Measurements from ENCODE around the gene COQ8B.
A peak's percentile ranks its signal among the peaks of the same experiment; 100 is the strongest.

The COQ8B gene

GRCh38 chr19:40688987-40689338, 27.7 kb downstream of the COQ8B start:
- peaks cover 10% of the 10 kb centered on the region for H3K79me1 ChIP-seq (ENCODE audit: low read depth, low read length)
- no peak overlapping the region for H3K27ac ChIP-seq (replicated peaks; ENCODE audit: low read length)
- peak overlapping the region; percentile 5 for H3K18ac ChIP-seq (ENCODE audit: low read length)
- no peaks in the 10 kb centered on the region for H3K27me3 ChIP-seq (ENCODE audit: control insufficient read depth in 3 of 3, insufficient read depth in 3 of 3, low read depth in 1 of 3, low read length in 3 of 3)
- peak overlapping the region; percentile 61 to 88 for H3K4me3 ChIP-seq (ENCODE audit: low read length in 2 of 2)
- H2BK15ac ChIP-seq (ENCODE audit: low read length): no peak overlapping the region
- H3K36me3 ChIP-seq (replicated peaks in 1 of 2; ENCODE audit: control insufficient read depth in 2 of 2, insufficient read depth in 2 of 2, low read length in 2 of 2): peaks cover 26 to 39% of the 10 kb centered on the region in 2 donors
- WGBS, 2 donors (ENCODE audit: extremely low coverage in 2 of 2, insufficient read length in 2 of 2, insufficient replicate concordance in 1 of 2): no CpG with 5 or more reads among the region's 4 CpGs
- no peak overlapping the region for H4K8ac ChIP-seq (ENCODE audit: low read depth, low read length)
- H3K23ac ChIP-seq (ENCODE audit: low read depth, low read length, poor library complexity): no peak overlapping the region
- no peaks in the 10 kb centered on the region for H3K9me3 ChIP-seq (replicated peaks in 1 of 2; ENCODE audit: control insufficient read depth in 2 of 2, insufficient read depth in 1 of 2, low read depth in 1 of 2, low read length in 2 of 2)
- H2BK12ac ChIP-seq (ENCODE audit: low read length): no peak overlapping the region
- DNase-seq (ENCODE audit: low spot score): no peak
- H3K4me1 ChIP-seq (ENCODE audit: control insufficient read depth in 2 of 2, insufficient read depth in 1 of 2, low read depth in 1 of 2, low read length in 2 of 2): peaks cover 20 to 22% of the 10 kb centered on the region in 2 donors
- peak overlapping the region; percentile 72 for H3K14ac ChIP-seq (ENCODE audit: low read length)
- peak overlapping the region; percentile 86 for H3K4me2 ChIP-seq (ENCODE audit: insufficient read depth, low read length, poor library complexity, severe bottlenecking)
- H3K4ac ChIP-seq (ENCODE audit: low read length): no peak overlapping the region
- no peak overlapping the region for H2AK5ac ChIP-seq (ENCODE audit: low read depth, low read length)
- no peak overlapping the region for H2BK5ac ChIP-seq (ENCODE audit: low read length)
- no peak overlapping the region for H2BK120ac ChIP-seq (ENCODE audit: low read depth, low read length)
- no peak overlapping the region for H4K91ac ChIP-seq (ENCODE audit: low read depth, low read length, poor library complexity)
- no peak overlapping the region for H2AFZ ChIP-seq (ENCODE audit: low read length)
- H3K9ac ChIP-seq (ENCODE audit: low read depth, low read length, poor library complexity): peak overlapping the region; percentile 91

GRCh38 chr19:40688309-40688708, 28.4 kb downstream of the COQ8B start:
- WGBS, 2 donors (ENCODE audit: extremely low coverage in 2 of 2, insufficient read length in 2 of 2, insufficient replicate concordance in 1 of 2): no CpG with 5 or more reads among the region's 1 CpG
- no peak overlapping the region for H3K27ac ChIP-seq (replicated peaks; ENCODE audit: low read length)

GRCh38 chr19:40687525-40688016, 29.1 kb downstream of the COQ8B start:
- DNase-seq (ENCODE audit: low spot score): no peak
- Histone ChIP-seq H2AK5ac (ENCODE audit: low read depth, low read length) (no peak overlapping the region), H3K23ac (ENCODE audit: low read depth, low read length, poor library complexity) (no peak overlapping the region)

More at GRCh38 chr19:40688309-40688708, 28.4 kb downstream of the COQ8B start:
- Histone ChIP-seq H3K27me3 (ENCODE audit: control insufficient read depth in 3 of 3, insufficient read depth in 3 of 3, low read depth in 1 of 3, low read length in 3 of 3) (no peaks in the 10 kb centered on the region), H3K4me1 (ENCODE audit: control insufficient read depth in 2 of 2, insufficient read depth in 1 of 2, low read depth in 1 of 2, low read length in 2 of 2) (peaks cover 20 to 22% of the 10 kb centered on the region in 2 donors), H3K23ac (ENCODE audit: low read depth, low read length, poor library complexity) (no peak overlapping the region), H3K79me1 (ENCODE audit: low read depth, low read length) (peaks cover 10% of the 10 kb centered on the region), H2AK5ac (ENCODE audit: low read depth, low read length) (no peak overlapping the region), H3K14ac (ENCODE audit: low read length) (no peak overlapping the region), H3K9me3 (replicated peaks in 1 of 2; ENCODE audit: control insufficient read depth in 2 of 2, insufficient read depth in 1 of 2, low read depth in 1 of 2, low read length in 2 of 2) (no peaks in the 10 kb centered on the region), H4K91ac (ENCODE audit: low read depth, low read length, poor library complexity) (no peak overlapping the region), H2BK5ac (ENCODE audit: low read length) (no peak overlapping the region), H4K8ac (ENCODE audit: low read depth, low read length) (no peak overlapping the region), H2AFZ (ENCODE audit: low read length) (no peak overlapping the region), H3K4me3 (ENCODE audit: low read length in 2 of 2) (no peak overlapping the region), H3K36me3 (replicated peaks in 1 of 2; ENCODE audit: control insufficient read depth in 2 of 2, insufficient read depth in 2 of 2, low read length in 2 of 2) (peaks cover 25 to 36% of the 10 kb centered on the region in 2 donors), H2BK15ac (ENCODE audit: low read length) (no peak overlapping the region), H2BK120ac (ENCODE audit: low read depth, low read length) (no peak overlapping the region), H3K9ac (ENCODE audit: low read depth, low read length, poor library complexity) (no peak overlapping the region), H3K18ac (ENCODE audit: low read length) (no peak overlapping the region), H3K4ac (ENCODE audit: low read length) (no peak overlapping the region), H3K4me2 (ENCODE audit: insufficient read depth, low read length, poor library complexity, severe bottlenecking) (no peak overlapping the region), H2BK12ac (ENCODE audit: low read length) (no peak overlapping the region)
- DNase-seq (ENCODE audit: low spot score): no peak

GRCh38 chr19:40686882-40687524, 29.7 kb downstream of the COQ8B start:
- no CpG with 5 or more reads among the region's 14 CpGs for WGBS, 2 donors (ENCODE audit: extremely low coverage in 2 of 2, insufficient read length in 2 of 2, insufficient replicate concordance in 1 of 2)
- H3K27ac ChIP-seq (replicated peaks; ENCODE audit: low read length): no peak overlapping the region
- H3K4ac ChIP-seq (ENCODE audit: low read length): no peak overlapping the region
- H3K18ac ChIP-seq (ENCODE audit: low read length): no peak overlapping the region
- no peak overlapping the region for H4K8ac ChIP-seq (ENCODE audit: low read depth, low read length)
- H2BK12ac ChIP-seq (ENCODE audit: low read length): no peak overlapping the region
- H3K14ac ChIP-seq (ENCODE audit: low read length): no peak overlapping the region
- H3K36me3 ChIP-seq (replicated peaks in 1 of 2; ENCODE audit: control insufficient read depth in 2 of 2, insufficient read depth in 2 of 2, low read length in 2 of 2): peaks cover 30 to 41% of the 10 kb centered on the region in 2 donors
- peaks cover 20 to 22% of the 10 kb centered on the region in 2 donors for H3K4me1 ChIP-seq (ENCODE audit: control insufficient read depth in 2 of 2, insufficient read depth in 1 of 2, low read depth in 1 of 2, low read length in 2 of 2)
- no peak overlapping the region for H3K23ac ChIP-seq (ENCODE audit: low read depth, low read length, poor library complexity)
- H2BK5ac ChIP-seq (ENCODE audit: low read length): no peak overlapping the region
- H3K9me3 ChIP-seq (replicated peaks in 1 of 2; ENCODE audit: control insufficient read depth in 2 of 2, insufficient read depth in 1 of 2, low read depth in 1 of 2, low read length in 2 of 2): peaks cover 0 to 1% of the 10 kb centered on the region in 2 donors
- peaks cover 10% of the 10 kb centered on the region for H3K79me1 ChIP-seq (ENCODE audit: low read depth, low read length)
- no peaks in the 10 kb centered on the region for H3K27me3 ChIP-seq (ENCODE audit: control insufficient read depth in 3 of 3, insufficient read depth in 3 of 3, low read depth in 1 of 3, low read length in 3 of 3)
- no peak overlapping the region for H4K91ac ChIP-seq (ENCODE audit: low read depth, low read length, poor library complexity)
- no peak overlapping the region for H2AK5ac ChIP-seq (ENCODE audit: low read depth, low read length)
- no peak overlapping the region for H3K4me2 ChIP-seq (ENCODE audit: insufficient read depth, low read length, poor library complexity, severe bottlenecking)
- H3K9ac ChIP-seq (ENCODE audit: low read depth, low read length, poor library complexity): no peak overlapping the region
- DNase-seq (ENCODE audit: low spot score): no peak
- H2BK15ac ChIP-seq (ENCODE audit: low read length): no peak overlapping the region
- no peak overlapping the region for H3K4me3 ChIP-seq (ENCODE audit: low read length in 2 of 2)
- no peak overlapping the region for H2AFZ ChIP-seq (ENCODE audit: low read length)
- no peak overlapping the region for H2BK120ac ChIP-seq (ENCODE audit: low read depth, low read length)

More at GRCh38 chr19:40687525-40688016, 29.1 kb downstream of the COQ8B start:
- Histone ChIP-seq H3K36me3 (replicated peaks in 1 of 2; ENCODE audit: control insufficient read depth in 2 of 2, insufficient read depth in 2 of 2, low read length in 2 of 2) (peaks cover 30 to 38% of the 10 kb centered on the region in 2 donors), H3K4me1 (ENCODE audit: control insufficient read depth in 2 of 2, insufficient read depth in 1 of 2, low read depth in 1 of 2, low read length in 2 of 2) (peaks cover 20 to 22% of the 10 kb centered on the region in 2 donors), H3K14ac (ENCODE audit: low read length) (no peak overlapping the region), H2BK12ac (ENCODE audit: low read length) (no peak overlapping the region), H4K91ac (ENCODE audit: low read depth, low read length, poor library complexity) (no peak overlapping the region), H2BK15ac (ENCODE audit: low read length) (no peak overlapping the region), H3K18ac (ENCODE audit: low read length) (no peak overlapping the region), H3K79me1 (ENCODE audit: low read depth, low read length) (peaks cover 10% of the 10 kb centered on the region), H3K27me3 (ENCODE audit: control insufficient read depth in 3 of 3, insufficient read depth in 3 of 3, low read depth in 1 of 3, low read length in 3 of 3) (no peaks in the 10 kb centered on the region), H3K9me3 (replicated peaks in 1 of 2; ENCODE audit: control insufficient read depth in 2 of 2, insufficient read depth in 1 of 2, low read depth in 1 of 2, low read length in 2 of 2) (no peaks in the 10 kb centered on the region), H2AFZ (ENCODE audit: low read length) (no peak overlapping the region), H4K8ac (ENCODE audit: low read depth, low read length) (no peak overlapping the region), H3K4ac (ENCODE audit: low read length) (no peak overlapping the region), H2BK5ac (ENCODE audit: low read length) (no peak overlapping the region), H3K9ac (ENCODE audit: low read depth, low read length, poor library complexity) (no peak overlapping the region), H3K4me2 (ENCODE audit: insufficient read depth, low read length, poor library complexity, severe bottlenecking) (no peak overlapping the region), H2BK120ac (ENCODE audit: low read depth, low read length) (no peak overlapping the region), H3K27ac (replicated peaks; ENCODE audit: low read length) (no peak overlapping the region), H3K4me3 (ENCODE audit: low read length in 2 of 2) (peak overlapping the region in 1 of 2 donors; percentile 16)
- no CpG with 5 or more reads among the region's 12 CpGs for WGBS, 2 donors (ENCODE audit: extremely low coverage in 2 of 2, insufficient read length in 2 of 2, insufficient replicate concordance in 1 of 2)

Data from neuronal stem cell (in vitro differentiated cells).